Nephron (organoid): ENCODE results near the gene ZNF462.
A peak's percentile ranks its signal among the peaks of the same experiment; 100 is the strongest.

Source experiments
- H3K27ac Mint-ChIP-seq, 3 experiments: 2 replicates each; pipeline ENCODE4 v1.8.0; 2020; ENCODE audit warnings: mixed read lengths in 3 of 3, mild to moderate bottlenecking in 2 of 3, moderate library complexity in 1 of 3
- H3K27me3 Mint-ChIP-seq: 2 replicates; pipeline ENCODE4 v1.8.0; 2021; ENCODE audit warnings: low read depth, mild to moderate bottlenecking, moderate library complexity, mixed read lengths
- H3K36me3 Mint-ChIP-seq: 2 replicates; pipeline ENCODE4 v1.8.0; 2020; ENCODE audit warnings: low read depth, mixed read lengths
- H3K4me1 Mint-ChIP-seq: 2 replicates; pipeline ENCODE4 v1.8.0; 2020; ENCODE audit warnings: mixed read lengths
- H3K4me3 Mint-ChIP-seq, 3 experiments: 2 replicates each; pipeline ENCODE4 v1.8.0; 2020; ENCODE audit warnings: mild to moderate bottlenecking in 3 of 3, mixed read lengths in 3 of 3, moderate library complexity in 2 of 3
- H3K9me3 Mint-ChIP-seq: 2 replicates; pipeline ENCODE4 v1.8.0; 2020; ENCODE audit warnings: mixed read lengths
- CTCF ChIP-seq, 3 experiments: fragments of 200-600 bp; sonication (generic); IDR thresholded peaks; one replicate each; pipeline ENCODE4 v1.5.0; 2021; ENCODE audit warnings: antibody characterized with exemption in 3 of 3; ENCODE audit not compliant: unreplicated experiment in 3 of 3

Gene ZNF462

GRCh38 chr9:107008447-107008846 lies 145.5 kb downstream of the ZNF462 start:
- no peak overlapping the region for H3K27ac Mint-ChIP-seq
- no peak for TF ChIP-seq CTCF (IDR thresholded peaks at IDR 0.05; ENCODE audit: unreplicated experiment in 3 of 3)
- peaks cover 98% of the 10 kb centered on the region for H3K36me3 Mint-ChIP-seq
- H3K27me3 Mint-ChIP-seq = no peaks in the 10 kb centered on the region
- H3K4me3 Mint-ChIP-seq = no peak overlapping the region
- H3K9me3 Mint-ChIP-seq = peaks cover 13% of the 10 kb centered on the region
- no peaks in the 10 kb centered on the region for H3K4me1 Mint-ChIP-seq

GRCh38 chr9:107016383-107016782 lies 153.4 kb downstream of the ZNF462 start:
- Mint-ChIP-seq H3K4me3 (no peak overlapping the region), H3K36me3 (peaks cover 34% of the 10 kb centered on the region), H3K9me3 (peaks cover 8% of the 10 kb centered on the region), H3K27me3 (no peaks in the 10 kb centered on the region), H3K27ac (no peak overlapping the region), H3K4me1 (peaks cover 12% of the 10 kb centered on the region)
- TF ChIP-seq CTCF (IDR thresholded peaks at IDR 0.05; ENCODE audit: unreplicated experiment in 3 of 3) = no peak

GRCh38 chr9:107018861-107019545 lies 156.0 kb downstream of the ZNF462 start:
- peaks cover 9% of the 10 kb centered on the region for H3K36me3 Mint-ChIP-seq

GRCh38 chr9:107020040-107020530 lies 157.1 kb downstream of the ZNF462 start:
- TF ChIP-seq CTCF (IDR thresholded peaks at IDR 0.05; ENCODE audit: unreplicated experiment in 3 of 3) = no peak
- H3K27ac Mint-ChIP-seq = peak overlapping the region; percentile 11 to 35 (median 17)
- H3K4me3 Mint-ChIP-seq = no peak overlapping the region
- peaks cover 4% of the 10 kb centered on the region for H3K27me3 Mint-ChIP-seq
- H3K9me3 Mint-ChIP-seq = peaks cover 8% of the 10 kb centered on the region
- no peaks in the 10 kb centered on the region for H3K36me3 Mint-ChIP-seq
- peaks cover 12% of the 10 kb centered on the region for H3K4me1 Mint-ChIP-seq

More at GRCh38 chr9:107018861-107019545, 156.0 kb downstream of the ZNF462 start:
- H3K27me3 Mint-ChIP-seq = peaks cover 3% of the 10 kb centered on the region
- peak overlapping the region; percentile 11 to 35 (median 17) for H3K27ac Mint-ChIP-seq
- no peak for TF ChIP-seq CTCF (IDR thresholded peaks at IDR 0.05; ENCODE audit: unreplicated experiment in 3 of 3)
- H3K4me1 Mint-ChIP-seq = peaks cover 12% of the 10 kb centered on the region
- no peak overlapping the region for H3K4me3 Mint-ChIP-seq
- peaks cover 8% of the 10 kb centered on the region for H3K9me3 Mint-ChIP-seq

GRCh38 chr9:107024193-107024592 lies 161.2 kb downstream of the ZNF462 start:
- Mint-ChIP-seq H3K27me3 (peaks cover 4% of the 10 kb centered on the region), H3K36me3 (no peaks in the 10 kb centered on the region)
- TF ChIP-seq CTCF (IDR thresholded peaks at IDR 0.05; ENCODE audit: unreplicated experiment in 3 of 3) = no peak

More at GRCh38 chr9:107024193-107024592, 161.2 kb downstream of the ZNF462 start:
- no peak overlapping the region for H3K27ac Mint-ChIP-seq
- H3K4me1 Mint-ChIP-seq = peaks cover 9% of the 10 kb centered on the region
- no peak overlapping the region for H3K4me3 Mint-ChIP-seq
- no peaks in the 10 kb centered on the region for H3K9me3 Mint-ChIP-seq
